HepG2 (cell line): ENCODE measurements around the gene APBB2.

Experiments
- CBX5 ChIP-seq: sonication (generic); formaldehyde crosslinking; IDR thresholded peaks from 2 replicates; pipeline ENCODE4 v1.4.0; 2020; ENCODE audit warnings: missing genetic modification reagents, borderline replicate concordance
- CTCF ChIP-seq: sonication (generic); formaldehyde crosslinking; IDR thresholded peaks from 2 replicates; pipeline ENCODE4 v1.5.0; 2020; ENCODE audit warnings: mild to moderate bottlenecking, missing genetic modification reagents, moderate library complexity
- ETV6 ChIP-seq: sonication (generic); formaldehyde crosslinking; conservative IDR thresholded peaks from 2 replicates; pipeline ENCODE4 v1.4.0; 2020; ENCODE audit warnings: missing genetic modification reagents
- FOXA1 ChIP-seq, 2 experiments: fragments of 450-650 bp in 1 of 2; sonication (generic) in 1 of 2; formaldehyde crosslinking in 1 of 2; IDR thresholded peaks; 2 replicates each; pipeline versions ENCODE4 v1.4.0 to v1.6.1; 2016 to 2020; ENCODE audit warnings: missing genetic modification reagents in 1 of 2
- HCFC1 ChIP-seq: fragments of 150-350 bp; IDR thresholded peaks from 2 replicates; pipeline ENCODE4 v1.6.1; 2014; ENCODE audit warnings: low read depth, low read length
- KLF15 ChIP-seq: sonication (generic); formaldehyde crosslinking; IDR thresholded peaks from 2 replicates; pipeline ENCODE4 v1.8.1; 2023; ENCODE audit warnings: borderline replicate concordance, mild to moderate bottlenecking, inconsistent platforms, missing genetic modification reagents, mixed read lengths
- NONO ChIP-seq, 2 experiments: fragments of 450-650 bp in 1 of 2; sonication (generic) in 1 of 2; formaldehyde crosslinking in 1 of 2; IDR thresholded peaks in 1 of 2; conservative IDR thresholded peaks in 1 of 2; 2 replicates each; pipeline versions ENCODE4 v1.6.1 to v1.8.0; 2017 to 2022; ENCODE audit warnings: mild to moderate bottlenecking in 1 of 2, missing genetic modification reagents in 1 of 2, moderate library complexity in 1 of 2
- PCBP2 ChIP-seq: fragments of 200-400 bp; formaldehyde crosslinking; optimal IDR thresholded peaks from 2 replicates; pipeline ENCODE3; 2018; ENCODE audit warnings: low read length, low read depth; ENCODE audit not compliant: poor library complexity, severe bottlenecking
- RNF2 ChIP-seq: fragments of 450-650 bp; conservative IDR thresholded peaks from 2 replicates; pipeline ENCODE4 v1.6.1; 2016; ENCODE audit warnings: low read depth
- SIN3B ChIP-seq: fragments of 150-350 bp; IDR thresholded peaks from 2 replicates; pipeline ENCODE4 v1.6.1; 2014; ENCODE audit warnings: low read length
- ZNF275 ChIP-seq: sonication (generic); formaldehyde crosslinking; IDR thresholded peaks from 2 replicates; pipeline ENCODE4 v1.8.0; 2022; ENCODE audit warnings: missing genetic modification reagents, mild to moderate bottlenecking, inconsistent platforms, borderline replicate concordance
- ZNF317 ChIP-seq: sonication (generic); formaldehyde crosslinking; IDR thresholded peaks from 2 replicates; pipeline ENCODE4 v1.5.0; 2020; ENCODE audit warnings: mild to moderate bottlenecking, missing genetic modification reagents
- ZNF501 ChIP-seq: sonication (generic); formaldehyde crosslinking; IDR thresholded peaks from 2 replicates; pipeline ENCODE4 v1.5.1; 2020; ENCODE audit warnings: mild to moderate bottlenecking, moderate library complexity, missing genetic modification reagents

GRCh38 chr4:40978548-40978947, 235.8 kb downstream of the APBB2 start:
- TF ChIP-seq CBX5 (CRISPR knock-in tag) (no peak), HCFC1 (no peak), PCBP2 (no peak), RNF2 (no peak), ZNF317 (no peak), ZNF275 (CRISPR knock-in tag) (no peak), ZNF501 (CRISPR knock-in tag) (no peak), CTCF (CRISPR knock-in tag) (no peak), SIN3B (no peak), FOXA1 (IDR thresholded peaks at IDR 0.05) (no peak), FOXA1 (CRISPR knock-in tag; IDR thresholded peaks at IDR 0.05) (no peak), KLF15 (CRISPR knock-in tag) (no peak), ETV6 (CRISPR knock-in tag) (no peak), NONO (IDR thresholded peaks at IDR 0.05) (no peak), NONO (CRISPR knock-in tag; conservative IDR thresholded peaks at IDR 0.05) (no peak)
